MCF 10A (cell line): Measurements from ENCODE around the gene ZNF527. TPM values are rescaled to one million over a fixed set of nuclear protein-coding genes. Genes with fewer than 3 reads are reported as not detected.

Experiments
- BruUV-seq: library from RNA; stranded (reverse); fragments of 400-500 nt; replicated peaks from 2 replicates; lab custom pipeline; 2021; lab: Mats Ljungman, UMichigan
- CTCF ChIA-PET: fragments of 300-600 bp; sonication (Branson Sonifier 250); formaldehyde crosslinking; extraction: SDS; loops from one replicate; lab custom pipeline; 2021; ENCODE audit warnings: antibody characterized with exemption, inconsistent platforms; lab: Yijun Ruan, JAX
- POLR2A ChIA-PET: fragments of 300-600, 350-650 bp; sonication (Branson Sonifier 250); formaldehyde crosslinking; extraction: SDS; loops from one replicate; lab custom pipeline; 2020; ENCODE audit warnings: antibody characterized with exemption, inconsistent platforms; lab: Yijun Ruan, JAX
- DNase-seq: peaks from one replicate; pipeline ENCODE4 v3.0.0-alpha.2; 2018; ENCODE audit not compliant: unreplicated experiment
- H3K27ac Mint-ChIP-seq: one replicate; pipeline ENCODE4 v1.8.0; 2022; ENCODE audit warnings: mild to moderate bottlenecking, low read depth, mixed read lengths; ENCODE audit not compliant: unreplicated experiment
- H3K27me3 Mint-ChIP-seq: one replicate; pipeline ENCODE4 v1.8.0; 2022; ENCODE audit warnings: mixed read lengths; ENCODE audit not compliant: insufficient read depth, unreplicated experiment
- H3K36me3 Mint-ChIP-seq: one replicate; pipeline ENCODE4 v1.8.0; 2022; ENCODE audit warnings: mild to moderate bottlenecking, moderate library complexity, mixed read lengths; ENCODE audit not compliant: insufficient read depth, unreplicated experiment
- H3K4me1 Mint-ChIP-seq: one replicate; pipeline ENCODE4 v1.8.0; 2022; ENCODE audit warnings: mixed read lengths; ENCODE audit not compliant: insufficient read depth, unreplicated experiment
- H3K4me3 Mint-ChIP-seq: one replicate; pipeline ENCODE4 v1.8.0; 2022; ENCODE audit warnings: mild to moderate bottlenecking, moderate library complexity, mixed read lengths; ENCODE audit not compliant: unreplicated experiment
- H3K9me3 Mint-ChIP-seq: one replicate; pipeline ENCODE4 v1.8.0; 2022; ENCODE audit warnings: mixed read lengths; ENCODE audit not compliant: unreplicated experiment
- CTCF ChIP-seq: fragments of 200-600 bp; IDR thresholded peaks from one replicate; pipeline ENCODE4 v1.8.0; 2022; ENCODE audit warnings: antibody characterized with exemption, mild to moderate bottlenecking; ENCODE audit not compliant: unreplicated experiment
- intact Hi-C: fragments of 100-400 bp; cut with micrococcal nuclease; formaldehyde crosslinking; loops from 2 replicates; pipeline ENCODE4 v1.14.1; 2022
- total RNA-seq: library from RNA; stranded (reverse); gene quantifications from 2 replicates; pipeline ENCODE4 v1.2.3, GENCODE V29; 2022

ZNF527 gene
- total RNA-seq, 1 experiment from 2014 or later = 4.3 TPM

GRCh38 chr19:37412700-37413099 is 41.8 kb downstream of the ZNF527 start:
- H3K9me3 Mint-ChIP-seq = peaks cover 21% of the 10 kb centered on the region

GRCh38 chr19:37413313-37414084 is 42.6 kb downstream of the ZNF527 start:
- intact Hi-C loops = no loop called here
- H3K4me1 Mint-ChIP-seq = no peaks in the 10 kb centered on the region
- ChIA-PET CTCF (interaction anchor here (0.6 kb wide), 1 partner anchor 306 kb away, joined by 3 read pairs; the partner anchor contains the start of gene ZNF607), POLR2A (no interaction called here)
- peak; percentile 1 for DNase-seq
- H3K27me3 Mint-ChIP-seq = no peaks in the 10 kb centered on the region
- TF ChIP-seq CTCF = no peak
- H3K36me3 Mint-ChIP-seq = peaks cover 14% of the 10 kb centered on the region
- no peak overlapping the region for H3K4me3 Mint-ChIP-seq
- BruUV-seq = no TSS peak
- H3K9me3 Mint-ChIP-seq = peaks cover 27% of the 10 kb centered on the region
- H3K27ac Mint-ChIP-seq = no peak overlapping the region

More at GRCh38 chr19:37412700-37413099, 41.8 kb downstream of the ZNF527 start:
- no peaks in the 10 kb centered on the region for H3K27me3 Mint-ChIP-seq
- intact Hi-C loops = no loop called here
- H3K4me3 Mint-ChIP-seq = no peak overlapping the region
- no peaks in the 10 kb centered on the region for H3K4me1 Mint-ChIP-seq
- no peak for DNase-seq
- no peak for TF ChIP-seq CTCF
- POLR2A ChIA-PET = interaction anchor here (1.2 kb wide), 1 partner anchor 42 kb away, joined by 3 read pairs; the partner anchor contains the start of gene ZNF527
- no peak overlapping the region for H3K27ac Mint-ChIP-seq
- CTCF ChIA-PET = interaction anchor here (0.6 kb wide), 1 partner anchor 307 kb away, joined by 3 read pairs; the partner anchor contains the start of gene ZNF607
- H3K36me3 Mint-ChIP-seq = peaks cover 7% of the 10 kb centered on the region
- no TSS peak for BruUV-seq

Other genes starting within 250 kb of the ZNF527 start
- 6.1 and 10.4 TPM in 2 replicates for gene ZNF585A, start 198.4 kb upstream of the ZNF527 start, total RNA-seq
- gene ZNF585B, start 160.6 kb upstream of the ZNF527 start, total RNA-seq = 14.5 and 16.9 TPM in 2 replicates
- gene ZNF383, start 152.9 kb upstream of the ZNF527 start, total RNA-seq = 7.4 and 9.2 TPM in 2 replicates
- 3.4 and 3.9 TPM in 2 replicates for gene ZNF569, start 96.3 kb downstream of the ZNF527 start, total RNA-seq
- 0.96 and 1.4 TPM in 2 replicates for gene ZNF570, start 98.3 kb downstream of the ZNF527 start, total RNA-seq
- gene ZNF793, start 135.8 kb downstream of the ZNF527 start, total RNA-seq = not detected in 2 replicates
- gene ZNF571, start 223.7 kb downstream of the ZNF527 start, total RNA-seq = 4.2 and 6.3 TPM in 2 replicates
- 1.1 TPM in 2 replicates for gene ZNF540, start 223.8 kb downstream of the ZNF527 start, total RNA-seq